ENCODE measurements around the gene OGFOD3.

The OGFOD3 gene

GRCh38 chr17:82408938-82409318 is 9.5 kb downstream of the OGFOD3 start:
- FAIRE-seq (no peak), DNase-seq (ENCODE audit: insufficient read length, low spot score) (no peak)
- no peak for TF ChIP-seq CTCF (IDR thresholded peaks at IDR 0.05; ENCODE audit: insufficient read depth, missing control alignments)

GRCh38 chr17:82408288-82408937 is 10.0 kb downstream of the OGFOD3 start:
- no peak for DNase-seq (ENCODE audit: insufficient read length, low spot score)
- no peak for TF ChIP-seq CTCF (IDR thresholded peaks at IDR 0.05; ENCODE audit: insufficient read depth, missing control alignments)
- no peak for FAIRE-seq

- FAIRE-seq (no peak), DNase-seq (ENCODE audit: insufficient read length, low spot score) (no peak)
- TF ChIP-seq CTCF (IDR thresholded peaks at IDR 0.05; ENCODE audit: insufficient read depth, missing control alignments) = no peak
Measured at GRCh38 chr17:82407255-82407654, 11.1 kb downstream of the OGFOD3 start.

GRCh38 chr17:82406131-82406671 is 12.2 kb downstream of the OGFOD3 start:
- TF ChIP-seq CTCF (IDR thresholded peaks at IDR 0.05; ENCODE audit: insufficient read depth, missing control alignments) = no peak
- DNase-seq (ENCODE audit: insufficient read length, low spot score) (no peak), FAIRE-seq (no peak)

- FAIRE-seq = no peak
- TF ChIP-seq CTCF (IDR thresholded peaks at IDR 0.05; ENCODE audit: insufficient read depth, missing control alignments) = no peak
- DNase-seq (ENCODE audit: insufficient read length, low spot score) = no peak
Measured at GRCh38 chr17:82405051-82405450, 13.3 kb downstream of the OGFOD3 start.

- DNase-seq (ENCODE audit: insufficient read length, low spot score) (no peak), FAIRE-seq (no peak)
- TF ChIP-seq CTCF (IDR thresholded peaks at IDR 0.05; ENCODE audit: insufficient read depth, missing control alignments) = no peak
Measured at GRCh38 chr17:82403662-82404660, 14.4 kb downstream of the OGFOD3 start.

All from D721Med (cell line).